OCI-LY1 (cell line): ENCODE results near the gene CDIPT.

ENCODE experiments used
- EZH2 ChIP-seq: fragments of 200-600 bp; sonication (generic), shearing (Covaris generic); IDR thresholded peaks from 2 replicates; pipeline ENCODE4 v1.8.0; 2017; ENCODE audit warnings: borderline replicate concordance, mixed run types, mild to moderate bottlenecking, antibody characterized with exemption, low read length, moderate library complexity, mixed read lengths
- TF ChIP-seq, protein P1 (sequence below): fragments of 200-600 bp; sonication (generic), shearing (Covaris generic); IDR thresholded peaks from 2 replicates; pipeline ENCODE4 v1.5.1; 2017; ENCODE audit warnings: mild to moderate bottlenecking, antibody characterized with exemption, low read length, moderate library complexity, mixed read lengths

DNA sequence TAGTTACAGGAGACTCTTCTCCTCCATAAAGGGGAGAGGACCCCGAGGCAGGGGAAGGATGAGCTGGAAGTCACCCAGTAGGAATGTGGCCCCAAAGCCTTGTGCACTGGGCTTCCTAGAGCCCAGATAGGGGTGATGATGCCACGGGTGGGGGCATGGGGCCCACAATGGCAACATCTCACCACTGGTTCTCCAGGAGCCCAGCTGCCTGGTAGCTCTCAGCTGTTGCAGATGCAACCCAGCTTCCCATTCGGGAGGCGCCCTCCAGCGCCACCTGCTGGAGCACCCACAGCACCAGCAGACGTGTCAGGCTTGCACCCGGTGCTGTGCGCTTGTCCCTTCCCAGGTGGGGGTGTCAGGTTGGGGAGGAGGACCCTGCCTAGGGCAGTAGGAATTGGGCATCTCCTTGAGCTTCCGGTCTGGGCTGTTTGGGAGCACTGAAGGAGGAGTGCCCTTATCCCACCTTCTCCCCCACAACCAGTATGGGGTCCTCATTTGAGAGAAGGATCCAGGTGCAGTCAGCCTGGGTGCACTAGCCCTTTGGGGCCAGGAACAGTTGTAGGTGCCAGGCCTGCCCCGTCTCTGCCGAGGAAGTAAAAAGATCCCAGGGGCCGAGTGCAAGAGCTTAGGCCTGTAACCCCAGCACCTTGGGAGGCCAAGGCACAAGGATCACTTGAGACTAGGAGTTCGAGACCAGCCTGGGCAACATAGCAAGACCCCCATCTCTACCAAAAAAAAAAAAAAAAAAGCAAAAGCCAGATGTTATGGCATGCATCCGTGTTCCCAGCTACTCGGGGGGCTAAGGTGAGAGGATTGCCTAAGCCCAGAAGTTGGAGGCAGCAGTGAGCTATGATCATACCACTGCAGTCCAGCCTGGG, 14.4 kb downstream of the CDIPT start:
- TF ChIP-seq, protein P1, sequence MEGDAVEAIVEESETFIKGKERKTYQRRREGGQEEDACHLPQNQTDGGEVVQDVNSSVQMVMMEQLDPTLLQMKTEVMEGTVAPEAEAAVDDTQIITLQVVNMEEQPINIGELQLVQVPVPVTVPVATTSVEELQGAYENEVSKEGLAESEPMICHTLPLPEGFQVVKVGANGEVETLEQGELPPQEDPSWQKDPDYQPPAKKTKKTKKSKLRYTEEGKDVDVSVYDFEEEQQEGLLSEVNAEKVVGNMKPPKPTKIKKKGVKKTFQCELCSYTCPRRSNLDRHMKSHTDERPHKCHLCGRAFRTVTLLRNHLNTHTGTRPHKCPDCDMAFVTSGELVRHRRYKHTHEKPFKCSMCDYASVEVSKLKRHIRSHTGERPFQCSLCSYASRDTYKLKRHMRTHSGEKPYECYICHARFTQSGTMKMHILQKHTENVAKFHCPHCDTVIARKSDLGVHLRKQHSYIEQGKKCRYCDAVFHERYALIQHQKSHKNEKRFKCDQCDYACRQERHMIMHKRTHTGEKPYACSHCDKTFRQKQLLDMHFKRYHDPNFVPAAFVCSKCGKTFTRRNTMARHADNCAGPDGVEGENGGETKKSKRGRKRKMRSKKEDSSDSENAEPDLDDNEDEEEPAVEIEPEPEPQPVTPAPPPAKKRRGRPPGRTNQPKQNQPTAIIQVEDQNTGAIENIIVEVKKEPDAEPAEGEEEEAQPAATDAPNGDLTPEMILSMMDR, result peak; percentile 93
- no peak for TF ChIP-seq EZH2
